GM12878 (cell line): ENCODE measurements around the gene MAN1A1. TPM values are rescaled to one million over a fixed set of nuclear protein-coding genes. Genes with fewer than 3 reads are reported as not detected.

Experiments used
- ATAC-seq: fragments of 200-7000 bp; cut with Tn5 transposase; 3 replicates; pipeline ENCODE4 v1.9.1; 2020; ENCODE audit warnings: mild to moderate bottlenecking, moderate library complexity
- BruUV-seq: library from RNA; stranded (reverse); fragments of 400-500 nt; replicated peaks from 2 replicates; lab custom pipeline; 2021; lab: Mats Ljungman, UMichigan
- CTCF ChIA-PET: fragments of 300-600 bp; sonication (Branson Sonifier 250); formaldehyde crosslinking; extraction: SDS; loops from one replicate; lab custom pipeline; 2021; ENCODE audit warnings: inconsistent platforms; lab: Yijun Ruan, JAX
- POLR2A ChIA-PET: fragments of 350-600 bp; formaldehyde crosslinking; extraction: SDS; loops from one replicate; lab custom pipeline; 2021; ENCODE audit warnings: inconsistent platforms; lab: Charles Lee
- RAD21 ChIA-PET: fragments of 300-600 bp; sonication (Branson Sonifier 250); formaldehyde crosslinking; loops from one replicate; lab custom pipeline; 2023; ENCODE audit warnings: antibody characterized with exemption; ENCODE audit not compliant: unreplicated experiment; lab: Charles Lee
- SMC1A ChIA-PET: fragments of 300-600 bp; sonication (Branson Sonifier 250); formaldehyde crosslinking; loops from one replicate; lab custom pipeline; 2023; ENCODE audit not compliant: unreplicated experiment, uncharacterized antibody; lab: Charles Lee
- DNase-seq: peaks from one replicate; pipeline ENCODE4 v3.0.0-alpha.2; 2011; ENCODE audit warnings: low read depth, low spot score
- FAIRE-seq: peaks from 3 replicates; lab custom pipeline; 2011; peaks lifted over from hg19 to GRCh38; lab: Jason Lieb, UNC
- H2AFZ ChIP-seq: 2 replicates; pipeline ENCODE4 v1.6.0; 2011; ENCODE audit warnings: low read depth, low read length, control low read depth; ENCODE audit not compliant: control insufficient read depth
- H3K27ac ChIP-seq: 2 replicates; pipeline ENCODE4 v1.5.1; 2011; ENCODE audit warnings: control low read depth; ENCODE audit not compliant: control insufficient read depth, insufficient read depth
- H3K27me3 ChIP-seq, 2 experiments: replicated peaks in 1 of 2; 2 replicates each; pipeline versions ENCODE4 v1.6.0 to v1.6.1; 2011; ENCODE audit warnings: low read length in 1 of 2; ENCODE audit not compliant: control insufficient read depth in 2 of 2, insufficient read depth in 2 of 2
- H3K36me3 ChIP-seq, 2 experiments: 2 replicates each; pipeline ENCODE4 v1.5.1; 2011; ENCODE audit warnings: low read length in 1 of 2; ENCODE audit not compliant: control insufficient read depth in 2 of 2, insufficient read depth in 2 of 2
- H3K4me1 ChIP-seq: 2 replicates; pipeline ENCODE4 v1.6.1; 2011; ENCODE audit warnings: mild to moderate bottlenecking, low read length, moderate library complexity, mixed read lengths; ENCODE audit not compliant: control insufficient read depth, insufficient read depth
- H3K4me2 ChIP-seq: 2 replicates; pipeline ENCODE4 v1.6.0; 2011; ENCODE audit warnings: control low read depth; ENCODE audit not compliant: control insufficient read depth, insufficient read depth
- H3K4me3 ChIP-seq: fragments of 200-600 bp; sonication (generic); 2 replicates; pipeline ENCODE4 v1.5.1; 2016
- H3K79me2 ChIP-seq: 2 replicates; pipeline ENCODE4 v1.6.0; 2011; ENCODE audit warnings: low read length; ENCODE audit not compliant: control insufficient read depth, insufficient read depth
- H3K9ac ChIP-seq: 2 replicates; pipeline ENCODE4 v1.8.0; 2011; ENCODE audit warnings: low read length, control low read depth, mixed read lengths; ENCODE audit not compliant: control insufficient read depth, insufficient read depth
- H3K9me3 ChIP-seq: replicated peaks from 3 replicates; pipeline ENCODE4 v1.5.1; 2011; ENCODE audit warnings: mild to moderate bottlenecking, low read length; ENCODE audit not compliant: control insufficient read depth, insufficient read depth
- H4K20me1 ChIP-seq: 2 replicates; pipeline ENCODE4 v1.6.0; 2011; ENCODE audit not compliant: control insufficient read depth, insufficient read depth
- E4F1 ChIP-seq: fragments of 450-650 bp; IDR thresholded peaks from 2 replicates; pipeline ENCODE4 v1.6.1; 2018; ENCODE audit warnings: borderline replicate concordance, mild to moderate bottlenecking; ENCODE audit not compliant: partially characterized antibody
- MLLT1 ChIP-seq: fragments of 450-650 bp; IDR thresholded peaks from 2 replicates; pipeline ENCODE4 v1.6.1; 2016; ENCODE audit warnings: mild to moderate bottlenecking
- SIX5 ChIP-seq: IDR thresholded peaks from 2 replicates; pipeline ENCODE4 v1.6.1; 2011; ENCODE audit warnings: mild to moderate bottlenecking, low read depth, low read length, moderate library complexity; ENCODE audit not compliant: severe bottlenecking
- ZNF274 ChIP-seq: IDR thresholded peaks from one replicate; pipeline ENCODE4 v1.8.0; 2011; ENCODE audit not compliant: insufficient read length, insufficient read depth
- WGBS: methylation state at CpG from one replicate; pipeline ENCODE4 v1.1.6; 2016; ENCODE audit warnings: low lambda C conversion rate; ENCODE audit not compliant: insufficient replicate concordance, insufficient coverage; ENCODE audit errors: missing lambda C conversion rate; 5-methylcytosine and 5-hydroxymethylcytosine counted together
- in situ Hi-C: fragments of 300-500 bp; cut with MboI; formaldehyde crosslinking; loops from 9 replicates; pipeline ENCODE4 v1.14.3; 2018; ENCODE audit warnings: mixed read lengths
- intact Hi-C: fragments of 100-400 bp; cut with micrococcal nuclease; formaldehyde crosslinking; loops from one replicate; pipeline ENCODE4 v1.14.2; 2022; ENCODE audit not compliant: unreplicated experiment
- polyA plus RNA-seq, 11 experiments: library from polyadenylated mRNA; depleted of rRNA in 4 of 11; unstranded in 6 of 11; stranded (reverse) in 5 of 11; fragments of >200 nt; fragmentation: Nextera tagmentation in 4 of 11; fragmentation: Illumina TruSeq in 1 of 11; extraction: Ambion mirVana in 4 of 11; extraction: Trizol in 1 of 11; gene quantifications; 1 replicate in 1 of 11; 2 replicates in 10 of 11; pipeline versions ENCODE4 v1.2.1 to v1.2.3, GENCODE V29; 2011 to 2016; ENCODE audit warnings: inconsistent platforms in 2 of 11, missing spikeins in 2 of 11, low read depth in 1 of 11
- total RNA-seq, 4 experiments: library from RNA; depleted of rRNA in 3 of 4; stranded (reverse); fragments of >200 nt in 3 of 4; fragmentation: Illumina TruSeq in 1 of 4; extraction: Trizol in 1 of 4; gene quantifications; 2 replicates each; pipeline versions ENCODE4 v1.2.1 to v1.2.3, GENCODE V29; 2013 to 2021

Gene MAN1A1
- total and polyA plus RNA-seq, 10 of the 15 experiments (the other 5 are each of a cell fraction or from before 2014, with no cell fraction given): 5.4 to 28.1 (median 19.5) TPM

GRCh38 chr6:119189498-119189897, 160.1 kb downstream of the MAN1A1 start (continued):
- TF ChIP-seq MLLT1: no peak

GRCh38 chr6:119187596-119187995, 162.0 kb downstream of the MAN1A1 start:
- intact Hi-C loops: no loop called here
- no peaks in the 10 kb centered on the region for H3K9me3 ChIP-seq
- POLR2A ChIA-PET: no interaction called here
- CTCF ChIA-PET: interaction anchor here (0.8 to 1.1 kb wide), 3 partner anchors 9 to 163 kb away, joined by 3 read pairs; no protein-coding TSS in a partner anchor
- no peak for ATAC-seq
- H3K4me3 ChIP-seq: no peak overlapping the region
- H3K4me2 ChIP-seq: no peak overlapping the region
- DNase-seq: no peak
- 64% methylated on average over 1 of the region's 1 CpG for WGBS
- no peak for TF ChIP-seq SIX5
- no peak for TF ChIP-seq ZNF274
- TF ChIP-seq E4F1: no peak
- TF ChIP-seq, all 136 proteins: peak for 0
- Histone ChIP-seq H3K9ac (no peak overlapping the region), H3K4me1 (no peaks in the 10 kb centered on the region), H3K27ac (no peak overlapping the region), H3K27me3 (no peaks in the 10 kb centered on the region), H4K20me1 (no peaks in the 10 kb centered on the region), H3K79me2 (no peaks in the 10 kb centered on the region), H3K36me3 (peaks cover 0 to 1% of the 10 kb centered on the region in 2 experiments; a peak in 3 of 4 replicates), H2AFZ (no peak overlapping the region)
- no peak for FAIRE-seq
- BruUV-seq: no TSS peak
- ChIA-PET RAD21 (no interaction called here), SMC1A (interaction anchor here (0.5 to 1.6 kb wide), 4 partner anchors 18 to 1712 kb away, joined by 3 to 8 read pairs (median 4); no protein-coding TSS in a partner anchor)
- in situ Hi-C loops: no loop called here
